Measurements from ENCODE around the gene KRTAP12-4. TPM values are rescaled to one million over a fixed set of nuclear protein-coding genes. Genes with fewer than 3 reads are reported as not detected.
"Not testable (repeated sequence)": the region's sequence is repeated elsewhere in the genome, so short reads cannot be mapped to it uniquely, and the experiment has no call there.

The KRTAP12-4 gene
- total and polyA plus RNA-seq, 2 donors from 2014 or later = not detected

DNA sequence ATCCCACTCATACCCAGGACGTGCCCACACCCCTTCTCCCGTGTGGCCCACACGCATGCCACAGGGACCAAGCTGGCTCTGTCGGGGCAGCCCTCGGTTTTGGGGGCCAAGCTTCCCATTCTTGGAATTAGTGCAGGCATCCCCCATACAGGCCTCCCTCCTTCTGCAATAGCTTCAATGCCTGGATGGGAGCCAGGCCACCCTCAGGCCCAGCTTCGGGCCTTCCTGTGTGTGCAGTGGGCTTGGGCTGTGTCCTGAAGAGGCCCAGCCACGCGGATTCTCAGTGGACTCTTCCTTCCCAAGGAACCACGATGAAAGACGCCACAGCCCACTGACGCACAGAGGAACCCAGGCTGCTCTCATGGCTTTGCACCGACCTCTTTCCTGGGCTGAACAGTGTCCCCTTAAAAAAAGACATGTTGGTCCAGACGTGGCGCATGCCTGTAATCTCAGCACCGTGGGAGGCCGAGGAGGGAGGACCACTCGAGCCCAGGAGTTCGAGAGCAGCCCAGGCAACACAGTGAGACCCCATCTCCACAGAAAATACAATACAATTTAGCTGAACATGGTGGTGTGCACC, 4.8 kb downstream of the KRTAP12-4 start:
- DNase-seq (no peak), FAIRE-seq (no peak)
- Histone ChIP-seq H3K4me3 (ENCODE audit: low read length in 3 of 3) (no peak overlapping the region), H3K27me3 (ENCODE audit: control insufficient read depth, insufficient read depth, low read length) (no peaks in the 10 kb centered on the region), H3K36me3 (ENCODE audit: control insufficient read depth in 2 of 3, insufficient read depth in 3 of 3, low read length in 3 of 3) (no peaks in the 10 kb centered on the region), H3K9me3 (ENCODE audit: control insufficient read depth in 2 of 3, insufficient read depth in 1 of 3, low read length in 3 of 3) (no peaks in the 10 kb centered on the region), H3K27ac (ENCODE audit: low read depth in 2 of 2, low read length in 2 of 2) (no peak overlapping the region), H3K9ac (ENCODE audit: low read length in 3 of 3) (no peak overlapping the region), H3K4me1 (ENCODE audit: control insufficient read depth in 2 of 3, insufficient read depth in 2 of 3, low read depth in 1 of 3, low read length in 3 of 3) (no peaks in the 10 kb centered on the region)
- intact Hi-C loops (cut with DNase I) = no loop called here
- TF ChIP-seq, protein P1, sequence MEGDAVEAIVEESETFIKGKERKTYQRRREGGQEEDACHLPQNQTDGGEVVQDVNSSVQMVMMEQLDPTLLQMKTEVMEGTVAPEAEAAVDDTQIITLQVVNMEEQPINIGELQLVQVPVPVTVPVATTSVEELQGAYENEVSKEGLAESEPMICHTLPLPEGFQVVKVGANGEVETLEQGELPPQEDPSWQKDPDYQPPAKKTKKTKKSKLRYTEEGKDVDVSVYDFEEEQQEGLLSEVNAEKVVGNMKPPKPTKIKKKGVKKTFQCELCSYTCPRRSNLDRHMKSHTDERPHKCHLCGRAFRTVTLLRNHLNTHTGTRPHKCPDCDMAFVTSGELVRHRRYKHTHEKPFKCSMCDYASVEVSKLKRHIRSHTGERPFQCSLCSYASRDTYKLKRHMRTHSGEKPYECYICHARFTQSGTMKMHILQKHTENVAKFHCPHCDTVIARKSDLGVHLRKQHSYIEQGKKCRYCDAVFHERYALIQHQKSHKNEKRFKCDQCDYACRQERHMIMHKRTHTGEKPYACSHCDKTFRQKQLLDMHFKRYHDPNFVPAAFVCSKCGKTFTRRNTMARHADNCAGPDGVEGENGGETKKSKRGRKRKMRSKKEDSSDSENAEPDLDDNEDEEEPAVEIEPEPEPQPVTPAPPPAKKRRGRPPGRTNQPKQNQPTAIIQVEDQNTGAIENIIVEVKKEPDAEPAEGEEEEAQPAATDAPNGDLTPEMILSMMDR (IDR thresholded peaks at IDR 0.05; ENCODE audit: borderline replicate concordance, extremely low read depth, insufficient read depth) = no peak

DNA sequence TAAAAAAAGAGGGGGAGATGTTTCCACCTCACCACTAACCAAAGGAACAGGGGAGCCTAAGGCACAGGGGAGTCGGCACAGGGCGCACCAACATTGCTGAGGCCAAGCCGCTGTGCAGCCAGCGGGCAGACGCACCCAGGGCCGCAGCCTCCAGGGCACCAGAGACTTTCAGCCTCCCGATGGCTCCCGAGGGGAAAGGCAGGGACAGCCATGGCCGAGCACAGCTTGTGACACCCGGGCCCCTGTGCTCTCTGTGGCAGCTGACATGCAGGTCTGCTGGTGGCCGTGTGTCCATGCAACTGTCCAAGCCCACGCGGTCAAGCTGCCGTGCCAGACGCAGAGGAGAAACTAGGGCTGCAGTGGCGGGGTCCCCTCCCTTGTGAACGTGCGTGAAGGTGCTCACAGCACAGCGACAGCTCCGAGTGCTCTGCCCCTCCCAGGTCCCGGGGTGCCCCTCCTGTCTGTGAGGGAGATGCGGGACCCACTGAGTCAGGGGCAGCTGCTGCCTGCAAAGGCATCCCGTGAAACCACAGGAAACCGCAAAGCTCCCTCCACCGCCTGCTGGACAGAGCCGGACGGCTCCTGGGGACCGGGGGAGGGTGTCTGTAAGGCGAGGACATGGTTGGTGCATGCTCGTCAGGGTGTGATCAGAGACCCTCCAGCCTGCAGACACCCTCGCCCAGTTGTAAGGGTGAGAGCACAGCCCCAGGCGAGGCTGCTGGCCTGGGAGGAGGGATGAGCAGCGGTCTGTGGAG, 5.7 kb downstream of the KRTAP12-4 start:
- H3K4me3 ChIP-seq (ENCODE audit: low read length in 3 of 3) = no peak overlapping the region
- no peaks in the 10 kb centered on the region for H3K4me1 ChIP-seq (ENCODE audit: control insufficient read depth in 2 of 3, insufficient read depth in 2 of 3, low read depth in 1 of 3, low read length in 3 of 3)
- no peaks in the 10 kb centered on the region for H3K27me3 ChIP-seq (ENCODE audit: control insufficient read depth, insufficient read depth, low read length)
- no peak for FAIRE-seq
- DNase-seq = peak in 2 of 5 donors; percentile 5 to 9
- H3K9me3 ChIP-seq (ENCODE audit: control insufficient read depth in 2 of 3, insufficient read depth in 1 of 3, low read length in 3 of 3) = no peaks in the 10 kb centered on the region
- H3K9ac ChIP-seq (ENCODE audit: low read length in 3 of 3) = no peak overlapping the region
- intact Hi-C loops (cut with DNase I) = no loop called here
- TF ChIP-seq, protein P1 (IDR thresholded peaks at IDR 0.05; ENCODE audit: borderline replicate concordance, extremely low read depth, insufficient read depth) = no peak
- H3K36me3 ChIP-seq (ENCODE audit: control insufficient read depth in 2 of 3, insufficient read depth in 3 of 3, low read length in 3 of 3) = no peaks in the 10 kb centered on the region
- H3K27ac ChIP-seq (ENCODE audit: low read depth in 2 of 2, low read length in 2 of 2) = no peak overlapping the region

DNA sequence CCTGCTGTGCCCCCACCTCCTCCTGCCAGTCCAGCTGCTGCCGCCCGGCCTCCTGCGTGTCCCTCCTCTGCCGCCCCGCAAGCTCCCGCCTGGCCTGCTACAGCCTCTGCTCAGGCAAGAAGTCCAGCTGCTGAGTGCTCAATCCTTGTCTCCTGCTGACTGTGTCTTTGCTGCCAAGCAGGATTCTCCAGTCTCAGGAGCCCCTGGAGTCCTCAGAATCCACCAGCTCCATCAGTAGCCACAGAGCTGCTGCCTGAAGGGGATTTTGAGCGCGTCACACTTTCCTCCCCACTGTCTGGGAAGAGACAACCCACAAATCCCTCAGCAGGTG, 7.3 kb downstream of the KRTAP12-4 start:
- Histone ChIP-seq H3K27me3 (ENCODE audit: control insufficient read depth, insufficient read depth, low read length) (no peaks in the 10 kb centered on the region), H3K9ac (ENCODE audit: low read length in 3 of 3) (no peak overlapping the region), H3K4me3 (ENCODE audit: low read length in 3 of 3) (no peak overlapping the region), H3K36me3 (ENCODE audit: control insufficient read depth in 2 of 3, insufficient read depth in 3 of 3, low read length in 3 of 3) (no peaks in the 10 kb centered on the region), H3K27ac (ENCODE audit: low read depth in 2 of 2, low read length in 2 of 2) (no peak overlapping the region), H3K4me1 (ENCODE audit: control insufficient read depth in 2 of 3, insufficient read depth in 2 of 3, low read depth in 1 of 3, low read length in 3 of 3) (no peaks in the 10 kb centered on the region), H3K9me3 (ENCODE audit: control insufficient read depth in 2 of 3, insufficient read depth in 1 of 3, low read length in 3 of 3) (no peaks in the 10 kb centered on the region)
- intact Hi-C loops (cut with DNase I) = no loop called here
- TF ChIP-seq, protein P1 (IDR thresholded peaks at IDR 0.05; ENCODE audit: borderline replicate concordance, extremely low read depth, insufficient read depth) = no peak
- no peak for DNase-seq
- no peak for FAIRE-seq

DNA sequence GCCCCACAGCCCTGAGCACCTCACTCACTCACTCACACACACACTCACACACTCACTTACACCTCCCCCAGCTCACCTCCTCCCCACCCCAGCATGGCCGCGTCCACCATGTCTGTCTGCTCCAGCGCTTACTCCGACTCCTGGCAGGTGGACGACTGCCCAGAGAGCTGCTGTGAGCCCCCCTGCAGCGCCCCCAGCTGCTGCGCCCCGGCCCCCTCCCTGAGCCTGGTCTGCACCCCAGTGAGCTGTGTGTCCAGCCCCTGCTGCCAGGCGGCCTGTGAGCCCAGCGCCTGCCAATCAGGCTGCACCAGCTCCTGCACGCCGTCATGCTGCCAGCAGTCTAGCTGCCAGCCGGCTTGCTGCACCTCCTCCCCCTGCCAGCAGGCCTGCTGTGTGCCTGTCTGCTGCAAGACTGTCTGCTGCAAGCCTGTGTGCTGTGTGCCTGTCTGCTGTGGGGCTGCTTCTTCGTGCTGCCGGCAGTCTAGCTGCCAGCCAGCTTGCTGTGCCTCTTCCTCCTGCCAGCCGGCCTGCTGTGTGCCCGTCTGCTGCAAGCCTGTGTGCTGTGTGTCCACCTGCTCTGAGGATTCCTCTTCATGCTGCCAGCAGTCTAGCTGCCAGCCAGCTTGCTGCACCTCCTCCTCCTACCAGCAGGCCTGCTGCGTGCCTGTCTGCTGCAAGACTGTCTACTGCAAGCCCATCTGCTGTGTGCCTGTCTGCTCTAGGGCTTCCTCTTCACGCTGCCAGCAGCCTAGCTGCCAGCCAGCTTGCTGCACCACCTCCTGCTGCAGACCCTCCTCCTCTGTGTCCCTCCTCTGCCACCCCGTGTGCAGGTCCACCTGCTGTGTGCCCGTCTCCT, 7.9 kb downstream of the KRTAP12-4 start, which contains the start of gene KRTAP10-11:
KRTAP10-11 (plus strand) TSS at position 49 of the 856 bp plus-strand sequence; CDS start at position 94, 45 bp downstream.
- H3K27ac ChIP-seq (ENCODE audit: low read depth in 2 of 2, low read length in 2 of 2); H3K9ac ChIP-seq (ENCODE audit: low read length in 3 of 3); FAIRE-seq; H3K9me3 ChIP-seq (ENCODE audit: control insufficient read depth in 2 of 3, insufficient read depth in 1 of 3, low read length in 3 of 3); H3K4me1 ChIP-seq (ENCODE audit: control insufficient read depth in 2 of 3, insufficient read depth in 2 of 3, low read depth in 1 of 3, low read length in 3 of 3); H3K4me3 ChIP-seq (ENCODE audit: low read length in 3 of 3); H3K27me3 ChIP-seq (ENCODE audit: control insufficient read depth, insufficient read depth, low read length); intact Hi-C loops (cut with DNase I); H3K36me3 ChIP-seq (ENCODE audit: control insufficient read depth in 2 of 3, insufficient read depth in 3 of 3, low read length in 3 of 3); DNase-seq: not testable (repeated sequence)

All from kidney (tissue), 14 donors.